HFF-Myc (cell line): ENCODE measurements around the gene FRRS1.

ENCODE experiments used
- DNase-seq: peaks from one replicate; pipeline ENCODE4 v3.0.0-alpha.2; 2011; ENCODE audit warnings: low read depth; ENCODE audit errors: extremely low read depth
- H3K4me3 ChIP-seq: replicated peaks from 2 replicates; pipeline ENCODE4 v1.5.1; 2011; ENCODE audit warnings: low read depth, mild to moderate bottlenecking, control low read depth, low read length
- CTCF ChIP-seq: IDR thresholded peaks from 2 replicates; pipeline ENCODE4 v1.5.1; 2012; ENCODE audit warnings: mild to moderate bottlenecking, low read depth, low read length, control low read depth; ENCODE audit errors: missing control alignments

The FRRS1 gene

DNA sequence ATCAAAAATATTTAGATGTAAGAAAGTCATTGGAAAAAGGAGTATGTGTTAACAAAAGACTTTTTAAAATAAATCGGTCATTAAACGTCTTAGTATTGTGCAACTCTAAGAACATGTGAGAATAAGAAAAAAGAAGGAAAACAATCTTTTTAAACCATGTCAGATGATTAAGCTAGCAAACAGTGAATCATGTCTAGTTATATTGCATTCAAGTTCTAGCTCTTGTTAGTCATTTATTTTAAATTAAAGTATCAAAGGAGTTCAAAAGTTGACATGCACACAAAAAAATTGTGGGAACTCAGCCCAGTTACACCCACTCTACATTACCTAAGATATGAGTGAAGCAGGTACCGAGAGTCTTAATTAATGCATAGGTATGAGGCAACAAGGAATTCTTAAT is 9.8 kb downstream of the FRRS1 start:
- no peak for TF ChIP-seq CTCF
- DNase-seq: no peak
- H3K4me3 ChIP-seq: no peak overlapping the region

- no peak for DNase-seq
- no peak for TF ChIP-seq CTCF
- H3K4me3 ChIP-seq: no peak overlapping the region
Observed at GRCh38 chr1:99755664-99756063, 10.8 kb downstream of the FRRS1 start.

DNA sequence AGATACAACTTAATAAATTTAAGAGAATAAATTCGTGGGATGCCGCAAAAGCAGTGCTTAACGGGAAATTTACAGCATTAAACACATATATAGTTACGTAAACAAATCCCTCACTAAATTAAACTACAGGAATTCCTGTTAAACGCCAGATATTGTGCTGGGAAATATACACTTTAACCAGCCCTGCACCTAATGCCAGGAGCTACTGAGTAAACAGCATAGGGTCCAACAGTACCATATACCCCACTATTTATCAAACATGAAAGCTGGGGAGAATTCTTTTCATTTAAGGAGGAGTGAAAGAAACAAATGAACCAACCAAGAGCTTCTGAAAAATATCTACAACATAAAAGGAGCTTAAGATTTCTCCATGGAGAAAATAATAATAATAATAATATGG is 11.7 kb downstream of the FRRS1 start:
- no peak overlapping the region for H3K4me3 ChIP-seq
- no peak for TF ChIP-seq CTCF
- DNase-seq: no peak

DNA sequence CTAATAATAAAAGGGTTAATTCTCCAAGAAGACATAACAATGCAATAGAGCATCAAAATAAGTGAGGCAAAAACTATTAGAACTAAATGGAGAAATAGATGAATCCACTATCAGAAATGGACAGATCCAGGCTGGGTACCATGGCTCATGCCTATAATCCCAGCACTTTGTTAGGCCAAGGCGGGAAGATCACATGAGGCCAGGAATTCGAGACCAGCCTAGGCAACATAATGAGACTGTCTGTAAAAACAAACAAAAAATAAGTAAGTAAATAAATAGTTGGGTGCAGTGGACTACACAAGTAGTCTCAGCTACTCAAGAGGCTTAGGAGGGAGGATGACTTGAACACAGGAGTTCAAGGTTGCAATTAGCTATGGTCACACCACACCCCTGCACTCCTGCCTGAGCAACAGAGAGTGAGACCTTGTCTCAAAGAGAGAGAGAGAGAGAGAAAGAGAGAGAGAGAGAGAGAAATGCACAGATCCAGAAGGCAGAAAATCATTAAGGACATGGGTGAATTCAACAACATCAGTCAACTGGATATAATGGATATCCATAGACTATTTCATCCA is 12.3 kb downstream of the FRRS1 start:
- no peak for TF ChIP-seq CTCF
- H3K4me3 ChIP-seq: no peak overlapping the region
- no peak for DNase-seq

DNA sequence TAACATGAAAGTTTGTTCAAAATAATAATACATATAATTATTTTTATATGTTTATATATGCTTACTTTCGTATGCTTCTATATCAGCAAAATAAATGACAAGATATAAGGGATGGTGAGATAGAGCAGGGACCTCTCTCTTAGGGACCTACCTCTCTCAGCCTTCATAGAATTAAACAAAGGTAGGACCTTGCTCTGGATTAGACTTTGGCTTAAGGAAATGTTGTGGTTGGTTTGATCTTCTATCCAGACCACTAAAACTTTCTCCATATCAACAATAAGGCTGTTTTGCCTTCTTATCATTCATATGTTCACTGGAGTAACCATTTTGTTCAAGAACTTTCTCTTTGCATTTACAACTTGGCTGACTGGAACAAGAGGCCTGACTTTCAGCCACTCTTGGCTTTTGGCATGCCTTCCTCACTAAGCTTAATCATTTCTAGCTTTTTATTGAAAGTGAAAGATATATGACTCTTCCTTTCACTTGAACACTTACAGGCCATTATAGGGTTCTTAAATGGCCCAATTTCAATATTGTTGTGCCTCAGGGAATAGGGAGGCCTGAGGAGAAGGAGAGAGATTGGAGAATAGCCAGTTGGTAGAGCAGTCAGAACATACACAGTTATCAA is 14.4 kb downstream of the FRRS1 start:
- no peak for DNase-seq
- no peak overlapping the region for H3K4me3 ChIP-seq
- no peak for TF ChIP-seq CTCF

GRCh38 chr1:99749504-99750347 is 16.7 kb downstream of the FRRS1 start:
- TF ChIP-seq CTCF: no peak
- no peak overlapping the region for H3K4me3 ChIP-seq
- no peak for DNase-seq
